Muscle layer of duodenum (tissue), 2 donors: ENCODE data around the gene ZIC4.

Experiments
- H3K27ac ChIP-seq: one replicate; pipeline ENCODE4 v1.7.0; 2013; ENCODE audit warnings: mild to moderate bottlenecking, low read length
- H3K27me3 ChIP-seq: one replicate; pipeline ENCODE4 v1.7.0; 2013; ENCODE audit warnings: low read depth, mild to moderate bottlenecking, control low read depth, low read length
- H3K36me3 ChIP-seq, 2 donors: one replicate each; pipeline ENCODE4 v1.7.0; 2013; ENCODE audit warnings: low read length in 2 of 2, control low read depth in 1 of 2, mild to moderate bottlenecking in 1 of 2; ENCODE audit not compliant: insufficient read depth in 2 of 2, control insufficient read depth in 1 of 2
- H3K4me1 ChIP-seq, 2 donors: one replicate each; pipeline ENCODE4 v1.7.0; 2013; ENCODE audit warnings: low read length in 2 of 2, mild to moderate bottlenecking in 2 of 2, control low read depth in 1 of 2, moderate library complexity in 1 of 2; ENCODE audit not compliant: insufficient read depth in 2 of 2, control insufficient read depth in 1 of 2
- H3K4me3 ChIP-seq, 2 donors: one replicate each; pipeline ENCODE4 v1.7.0; 2013; ENCODE audit warnings: low read length in 2 of 2, low read depth in 1 of 2, mild to moderate bottlenecking in 1 of 2
- H3K9me3 ChIP-seq, 2 donors: one replicate each; pipeline ENCODE4 v1.7.0; 2013; ENCODE audit warnings: low read length in 2 of 2, control low read depth in 1 of 2, mild to moderate bottlenecking in 1 of 2; ENCODE audit not compliant: control insufficient read depth in 1 of 2
- donor health status: healthy.

Gene ZIC4

GRCh38 chr3:147354623-147355022 is 51.7 kb downstream of the ZIC4 start:
- no peaks in the 10 kb centered on the region for H3K36me3 ChIP-seq
- no peaks in the 10 kb centered on the region for H3K9me3 ChIP-seq
- H3K27ac ChIP-seq: no peak overlapping the region
- H3K4me3 ChIP-seq: no peak overlapping the region
- H3K4me1 ChIP-seq: peaks cover 0 to 5% of the 10 kb centered on the region in 2 donors
- peaks cover 50% of the 10 kb centered on the region for H3K27me3 ChIP-seq

GRCh38 chr3:147351301-147351700 is 55.0 kb downstream of the ZIC4 start:
- H3K27me3 ChIP-seq: peaks cover 18% of the 10 kb centered on the region

GRCh38 chr3:147348976-147349375 is 57.4 kb downstream of the ZIC4 start:
- peaks cover 2% of the 10 kb centered on the region for H3K27me3 ChIP-seq

More at GRCh38 chr3:147351301-147351700, 55.0 kb downstream of the ZIC4 start:
- Histone ChIP-seq H3K9me3 (no peaks in the 10 kb centered on the region), H3K4me3 (no peak overlapping the region), H3K4me1 (no peaks in the 10 kb centered on the region), H3K27ac (no peak overlapping the region), H3K36me3 (no peaks in the 10 kb centered on the region)

GRCh38 chr3:147343926-147344325 is 62.4 kb downstream of the ZIC4 start:
- Histone ChIP-seq H3K36me3 (no peaks in the 10 kb centered on the region), H3K4me3 (no peak overlapping the region)

More at GRCh38 chr3:147348976-147349375, 57.4 kb downstream of the ZIC4 start:
- Histone ChIP-seq H3K4me1 (no peaks in the 10 kb centered on the region), H3K4me3 (no peak overlapping the region), H3K27ac (no peak overlapping the region), H3K9me3 (no peaks in the 10 kb centered on the region), H3K36me3 (no peaks in the 10 kb centered on the region)

GRCh38 chr3:147341727-147342126 is 64.6 kb downstream of the ZIC4 start:
- no peak overlapping the region for H3K4me3 ChIP-seq
- H3K27me3 ChIP-seq: no peaks in the 10 kb centered on the region
- no peak overlapping the region for H3K27ac ChIP-seq
- H3K4me1 ChIP-seq: no peaks in the 10 kb centered on the region
- H3K36me3 ChIP-seq: no peaks in the 10 kb centered on the region
- no peaks in the 10 kb centered on the region for H3K9me3 ChIP-seq

More at GRCh38 chr3:147343926-147344325, 62.4 kb downstream of the ZIC4 start:
- Histone ChIP-seq H3K4me1 (no peaks in the 10 kb centered on the region), H3K9me3 (no peaks in the 10 kb centered on the region), H3K27ac (no peak overlapping the region), H3K27me3 (no peaks in the 10 kb centered on the region)

DNA sequence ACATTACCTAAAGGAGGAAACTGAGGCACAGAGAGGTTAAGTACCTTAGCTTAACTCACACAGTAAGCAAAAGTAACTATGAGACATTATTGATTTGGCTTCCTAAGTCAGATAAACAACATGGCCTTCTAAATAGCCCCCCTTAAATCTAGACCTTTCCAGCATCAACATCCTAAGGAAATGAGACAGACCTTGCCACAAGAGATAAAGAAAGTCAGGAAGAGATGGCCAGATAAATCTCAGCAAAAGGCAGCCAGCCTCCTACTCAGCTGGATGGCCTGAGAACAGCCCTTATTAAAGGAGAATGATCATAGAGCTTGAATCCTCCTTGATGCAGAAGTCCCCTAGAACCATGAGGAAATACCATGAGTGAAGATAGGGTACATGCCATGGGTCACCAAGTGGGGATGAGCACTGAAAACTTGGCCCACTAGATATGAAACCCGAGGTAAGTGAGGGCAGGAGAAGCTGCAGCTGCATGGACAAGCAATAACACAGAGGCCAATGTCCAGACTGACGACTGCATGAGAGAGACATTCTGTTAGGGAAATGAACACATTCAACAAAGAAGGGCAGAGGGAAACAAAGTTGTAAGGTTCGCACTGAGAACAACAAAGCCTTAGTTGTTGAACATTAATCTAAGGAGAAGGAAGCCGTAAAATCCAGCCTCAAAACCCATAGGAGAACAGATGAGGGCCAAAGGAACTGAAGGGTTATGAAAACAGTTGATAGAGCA is 69.6 kb downstream of the ZIC4 start:
- H3K4me3 ChIP-seq: no peak overlapping the region
- no peaks in the 10 kb centered on the region for H3K36me3 ChIP-seq
- H3K4me1 ChIP-seq: no peaks in the 10 kb centered on the region
- H3K27me3 ChIP-seq: no peaks in the 10 kb centered on the region
- no peaks in the 10 kb centered on the region for H3K9me3 ChIP-seq
- no peak overlapping the region for H3K27ac ChIP-seq
